NCI-H446 treated with DMSO at 0.1 percent for 48 hours (cell line): ENCODE measurements around the gene ZFPM1.

Experiments used
- DNase-seq: peaks from one replicate; lab custom pipeline; 2025; lab: John Stamatoyannopoulos, UW

Gene ZFPM1

GRCh38 chr16:88540346-88540977, 87.4 kb downstream of the ZFPM1 start:
- DNase-seq: no peak

- DNase-seq: peak; percentile 17
Measured at GRCh38 chr16:88541831-88542616, 88.9 kb downstream of the ZFPM1 start.

GRCh38 chr16:88543230-88543813, 90.2 kb downstream of the ZFPM1 start:
- DNase-seq: no peak

GRCh38 chr16:88545781-88546180, 92.7 kb downstream of the ZFPM1 start:
- no peak for DNase-seq

- DNase-seq: no peak
Measured at GRCh38 chr16:88548131-88548874, 95.2 kb downstream of the ZFPM1 start.

- DNase-seq: no peak
Measured at GRCh38 chr16:88548985-88549384, 95.9 kb downstream of the ZFPM1 start.

GRCh38 chr16:88549671-88550245, 96.7 kb downstream of the ZFPM1 start:
- no peak for DNase-seq

GRCh38 chr16:88550246-88550661, 97.2 kb downstream of the ZFPM1 start:
- no peak for DNase-seq

- DNase-seq: no peak
Measured at GRCh38 chr16:88552166-88552565, 99.1 kb downstream of the ZFPM1 start.

GRCh38 chr16:88552815-88553214, 99.7 kb downstream of the ZFPM1 start:
- no peak for DNase-seq

- no peak for DNase-seq
Measured at GRCh38 chr16:88553739-88554138, 100.7 kb downstream of the ZFPM1 start.

GRCh38 chr16:88554711-88555264, 101.7 kb downstream of the ZFPM1 start:
- DNase-seq: no peak

GRCh38 chr16:88556294-88556988, 103.4 kb downstream of the ZFPM1 start:
- no peak for DNase-seq

GRCh38 chr16:88558457-88559442, 105.7 kb downstream of the ZFPM1 start:
- DNase-seq: peak; percentile 3

- DNase-seq: no peak
Measured at GRCh38 chr16:88560714-88561484, 107.8 kb downstream of the ZFPM1 start.

- no peak for DNase-seq
Measured at GRCh38 chr16:88561485-88562359, 108.6 kb downstream of the ZFPM1 start.

- DNase-seq: no peak
Measured at GRCh38 chr16:88566158-88566557, 113.1 kb downstream of the ZFPM1 start.
